Renal pelvis (tissue), 4 donors: ENCODE data around the gene CHRDL1. TPM values are rescaled to one million over a fixed set of nuclear protein-coding genes. Genes with fewer than 3 reads are reported as not detected.

Experiments used
- DNase-seq: peaks from one replicate; pipeline ENCODE4 v3.0.0-alpha.2; 2013
- polyA plus RNA-seq, 3 donors: library from polyadenylated mRNA; unstranded; fragments of 120-200 nt; gene quantifications; one replicate each; pipeline ENCODE4 v1.2.1, GENCODE V29; 2013; ENCODE audit not compliant: insufficient read length in 3 of 3

The CHRDL1 gene
- polyA plus RNA-seq, 3 donors, result 10.5 to 10.9 (median 10.7) TPM

- DNase-seq, result no peak
Observed at GRCh38 chrX:110745288-110745687, 50.3 kb downstream of the CHRDL1 start.

GRCh38 chrX:110743679-110744340 lies 51.8 kb downstream of the CHRDL1 start:
- DNase-seq, result no peak

- DNase-seq, result no peak
Observed at GRCh38 chrX:110741213-110741796, 54.3 kb downstream of the CHRDL1 start.

- DNase-seq, result no peak
Observed at GRCh38 chrX:110734894-110735541, 60.6 kb downstream of the CHRDL1 start.

- DNase-seq, result no peak
Observed at GRCh38 chrX:110734271-110734670, 61.3 kb downstream of the CHRDL1 start.

- DNase-seq, result no peak
Observed at GRCh38 chrX:110733166-110733565, 62.5 kb downstream of the CHRDL1 start.

GRCh38 chrX:110732266-110732665 lies 63.4 kb downstream of the CHRDL1 start:
- no peak for DNase-seq

GRCh38 chrX:110723844-110724243 lies 71.8 kb downstream of the CHRDL1 start:
- DNase-seq, result no peak

- DNase-seq, result no peak
Observed at GRCh38 chrX:110722135-110722534, 73.5 kb downstream of the CHRDL1 start.

GRCh38 chrX:110713666-110714065 lies 82.0 kb downstream of the CHRDL1 start:
- DNase-seq, result no peak

- no peak for DNase-seq
Observed at GRCh38 chrX:110706446-110706845, 89.2 kb downstream of the CHRDL1 start.

- DNase-seq, result no peak
Observed at GRCh38 chrX:110703641-110704040, 92.0 kb downstream of the CHRDL1 start.

- DNase-seq, result no peak
Observed at GRCh38 chrX:110699109-110699508, 96.5 kb downstream of the CHRDL1 start.

- no peak for DNase-seq
Observed at GRCh38 chrX:110698696-110699095, 96.9 kb downstream of the CHRDL1 start.

- no peak for DNase-seq
Observed at GRCh38 chrX:110692866-110693265, 102.8 kb downstream of the CHRDL1 start.

GRCh38 chrX:110691446-110691845 lies 104.2 kb downstream of the CHRDL1 start:
- DNase-seq, result no peak

- no peak for DNase-seq
Observed at GRCh38 chrX:110684653-110685052, 111.0 kb downstream of the CHRDL1 start.

GRCh38 chrX:110683925-110684324 lies 111.7 kb downstream of the CHRDL1 start:
- DNase-seq, result no peak

GRCh38 chrX:110678591-110678990 lies 117.0 kb downstream of the CHRDL1 start:
- DNase-seq, result no peak

- no peak for DNase-seq
Observed at GRCh38 chrX:110675886-110676285, 119.7 kb downstream of the CHRDL1 start.

GRCh38 chrX:110671068-110671803 lies 124.4 kb downstream of the CHRDL1 start:
- DNase-seq, result no peak

- no peak for DNase-seq
Observed at GRCh38 chrX:110669572-110669971, 126.0 kb downstream of the CHRDL1 start.

- DNase-seq, result peak; percentile 2
Observed at GRCh38 chrX:110667706-110668105, 127.9 kb downstream of the CHRDL1 start.
